Suprapubic skin (tissue), 4 donors: ENCODE data around the gene ZNF407.

Experiments
- CTCF ChIP-seq, 2 donors: fragments of 200-600 bp in 1 of 2; fragments of 450-650 bp in 1 of 2; sonication (generic) in 1 of 2; IDR thresholded peaks; one replicate each; pipeline ENCODE4 v1.5.1; 2016 to 2019; ENCODE audit warnings: antibody characterized with exemption in 2 of 2, mild to moderate bottlenecking in 1 of 2, moderate library complexity in 1 of 2
- EP300 ChIP-seq: sonication (generic); formaldehyde crosslinking; IDR thresholded peaks from one replicate; pipeline ENCODE4 v1.6.1; 2017; ENCODE audit warnings: antibody characterized with exemption
- POLR2A ChIP-seq, 2 donors: fragments of 450-650 bp; IDR thresholded peaks; one replicate each; pipeline ENCODE4 v1.6.1; 2017; ENCODE audit warnings: antibody characterized with exemption in 2 of 2, mild to moderate bottlenecking in 2 of 2, moderate library complexity in 2 of 2
- POLR2AphosphoS5 ChIP-seq, 3 donors: sonication (generic); formaldehyde crosslinking; IDR thresholded peaks; one replicate each; pipeline ENCODE4 v1.6.1; 2017; ENCODE audit warnings: antibody characterized with exemption in 3 of 3

GRCh38 chr18:74610051-74610615 is 12.5 kb downstream of the ZNF407 start:
- TF ChIP-seq EP300 (no peak), CTCF (IDR thresholded peaks at IDR 0.05) (no peak), POLR2A (IDR thresholded peaks at IDR 0.05) (no peak), POLR2AphosphoS5 (IDR thresholded peaks at IDR 0.05) (no peak)
